ENCODE data around the gene SNED1.
A peak's percentile ranks its signal among the peaks of the same experiment; 100 is the strongest.

Gene SNED1

DNA sequence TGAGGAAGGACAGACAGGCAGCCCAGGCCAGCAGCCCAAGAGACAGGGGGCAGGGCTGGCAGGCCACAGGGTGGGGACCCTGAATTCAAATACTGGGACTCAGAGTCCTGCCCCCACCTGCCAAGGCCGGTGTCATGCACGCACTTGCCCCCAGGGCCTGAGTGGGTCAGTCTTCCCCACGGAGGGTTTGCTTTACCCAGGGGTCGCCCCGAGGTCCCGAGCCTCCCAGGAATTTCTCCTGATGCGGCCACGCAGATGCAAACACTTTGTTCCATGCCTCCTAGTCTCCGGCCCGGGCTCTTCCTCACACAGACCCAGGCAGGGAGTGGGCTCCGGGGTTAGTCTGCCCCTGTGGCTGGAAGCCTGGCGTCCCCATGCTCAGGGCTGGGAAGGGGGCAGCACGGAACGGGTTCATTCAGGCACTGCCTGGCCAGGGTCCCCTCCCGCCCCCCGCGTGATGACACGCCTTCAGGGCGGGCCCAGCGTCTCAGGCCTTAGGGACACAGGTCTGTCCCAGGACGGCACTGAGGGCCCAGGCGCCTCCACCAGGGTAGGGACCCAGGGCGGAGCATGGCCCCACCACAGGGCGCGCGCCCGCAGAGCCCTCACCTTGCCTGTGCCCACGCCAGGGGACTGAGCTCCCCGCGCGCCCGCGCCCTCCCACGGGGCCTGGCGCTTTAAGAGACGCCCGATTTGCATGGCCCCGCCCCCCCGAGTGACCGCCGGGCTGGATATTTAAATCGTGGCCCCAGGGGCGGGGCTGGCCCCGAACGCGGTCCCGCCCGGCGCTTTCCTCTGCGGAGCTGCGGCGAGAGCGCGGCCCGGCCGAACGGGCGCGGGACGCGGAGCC is at the start of gene SNED1:
TSS of gene SNED1 (plus strand) at position 763 of the 850 bp plus-strand sequence. CDS start 220 bp downstream, outside the sequence.
- peak; percentile 42 for DNase-seq

DNA sequence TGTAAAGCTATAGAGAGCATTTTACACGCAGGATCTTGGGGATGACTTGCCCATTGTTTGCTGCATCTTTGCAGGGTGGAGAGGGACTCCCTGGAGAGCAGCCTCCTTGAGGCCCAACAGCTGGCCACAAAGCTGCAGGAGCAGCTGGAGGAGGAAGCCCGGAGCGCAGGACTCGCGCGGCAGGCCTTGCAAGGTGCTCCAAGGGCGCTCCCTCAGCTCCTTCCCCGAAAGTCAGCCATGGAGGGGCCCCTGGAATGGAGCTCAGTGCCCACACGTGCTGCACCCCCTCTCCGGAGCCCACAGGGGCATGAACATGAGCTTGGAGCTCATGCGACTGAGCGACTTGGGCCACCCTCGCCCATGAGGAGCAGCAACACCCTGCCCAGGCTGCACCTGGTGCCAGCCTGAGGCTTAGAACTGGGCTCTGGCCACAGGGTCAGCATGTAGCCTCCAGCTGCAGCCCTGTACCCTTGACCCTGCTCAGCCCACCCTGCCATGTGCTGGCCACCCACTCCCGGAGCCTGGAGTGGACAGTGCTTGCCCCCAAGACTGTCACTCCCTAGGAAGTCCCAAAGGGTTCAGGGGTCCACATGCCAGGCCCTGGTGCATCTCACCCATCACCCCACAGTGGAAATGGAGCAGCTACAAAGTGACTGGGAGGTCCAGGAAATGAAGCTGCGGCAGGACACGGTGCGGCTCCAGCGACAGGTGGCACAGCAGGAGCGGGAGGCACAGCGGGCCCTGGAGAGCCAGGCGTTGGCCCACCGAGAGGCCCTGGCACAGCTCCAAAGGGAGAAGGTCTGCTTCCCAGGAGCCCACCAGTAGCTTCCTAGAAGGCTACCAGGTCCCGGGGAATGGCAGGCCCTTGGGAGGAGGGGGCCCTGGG is 49.3 kb upstream of the SNED1 start:
- no peak for DNase-seq

DNA sequence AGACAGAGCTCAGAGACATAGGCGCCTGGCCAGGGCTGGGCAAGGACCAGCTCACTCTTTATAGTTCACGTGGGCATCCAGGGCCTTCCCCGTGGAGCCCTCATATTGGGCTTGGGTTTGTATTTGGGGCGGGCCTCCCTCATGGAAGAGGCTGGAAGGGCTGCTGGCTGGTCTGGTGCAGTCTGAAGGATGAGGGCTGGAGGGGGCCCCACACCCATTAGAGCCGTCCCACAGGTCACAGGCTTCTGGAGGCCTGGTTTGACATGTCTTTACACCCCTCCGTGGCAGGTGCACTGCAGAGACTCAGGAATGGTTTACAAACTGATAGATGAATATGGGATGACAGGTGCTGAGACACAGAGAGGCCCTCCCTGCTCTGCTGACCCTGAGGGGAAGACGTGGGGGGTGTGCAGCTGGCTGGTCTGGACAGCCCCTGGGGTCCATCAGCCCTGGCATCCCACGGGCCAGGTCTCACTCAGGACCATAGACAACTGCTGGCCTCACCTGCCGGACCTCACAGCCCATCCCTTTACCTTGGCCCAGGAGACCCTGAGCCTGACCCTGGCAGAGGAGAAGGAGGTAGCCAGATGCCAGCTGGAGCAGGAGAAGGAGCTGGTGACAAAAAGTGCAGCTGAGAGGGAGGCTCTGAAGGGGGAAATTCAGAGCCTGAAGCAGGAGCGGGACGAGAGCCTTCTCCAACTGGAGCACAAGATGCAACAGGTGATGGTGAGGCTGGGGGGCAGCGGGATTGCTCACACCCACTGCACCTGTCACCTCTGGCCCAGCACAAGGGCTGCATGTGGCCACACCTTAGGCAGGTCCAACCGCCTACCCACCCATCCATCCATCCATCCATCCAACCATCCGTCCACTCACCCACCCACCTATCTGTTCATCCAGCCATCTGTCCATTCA is 48.4 kb upstream of the SNED1 start:
- no peak for DNase-seq

DNA sequence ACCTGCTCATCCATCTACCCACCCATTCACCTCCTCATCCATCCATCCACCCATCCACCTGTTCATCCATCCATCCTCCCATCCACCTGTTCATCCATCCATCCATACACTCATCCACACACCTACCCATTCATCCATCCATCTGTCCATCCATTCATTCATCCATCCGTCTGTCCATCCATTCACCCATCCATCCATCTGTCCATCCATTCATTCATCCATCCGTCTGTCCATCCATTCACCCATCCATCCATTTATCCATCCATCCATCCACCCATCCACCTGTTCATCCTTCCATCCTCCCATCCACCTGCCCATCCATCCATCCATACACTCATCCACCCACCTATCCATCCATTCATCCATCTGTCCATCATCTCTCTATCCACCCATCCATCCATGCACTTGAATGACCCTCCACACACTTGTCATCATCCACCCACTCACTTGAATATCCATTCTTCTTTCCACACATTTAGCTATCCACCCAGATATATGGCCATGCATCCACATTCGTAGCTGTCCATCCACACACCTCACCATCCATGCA is 47.3 kb upstream of the SNED1 start:
- no peak for DNase-seq

DNA sequence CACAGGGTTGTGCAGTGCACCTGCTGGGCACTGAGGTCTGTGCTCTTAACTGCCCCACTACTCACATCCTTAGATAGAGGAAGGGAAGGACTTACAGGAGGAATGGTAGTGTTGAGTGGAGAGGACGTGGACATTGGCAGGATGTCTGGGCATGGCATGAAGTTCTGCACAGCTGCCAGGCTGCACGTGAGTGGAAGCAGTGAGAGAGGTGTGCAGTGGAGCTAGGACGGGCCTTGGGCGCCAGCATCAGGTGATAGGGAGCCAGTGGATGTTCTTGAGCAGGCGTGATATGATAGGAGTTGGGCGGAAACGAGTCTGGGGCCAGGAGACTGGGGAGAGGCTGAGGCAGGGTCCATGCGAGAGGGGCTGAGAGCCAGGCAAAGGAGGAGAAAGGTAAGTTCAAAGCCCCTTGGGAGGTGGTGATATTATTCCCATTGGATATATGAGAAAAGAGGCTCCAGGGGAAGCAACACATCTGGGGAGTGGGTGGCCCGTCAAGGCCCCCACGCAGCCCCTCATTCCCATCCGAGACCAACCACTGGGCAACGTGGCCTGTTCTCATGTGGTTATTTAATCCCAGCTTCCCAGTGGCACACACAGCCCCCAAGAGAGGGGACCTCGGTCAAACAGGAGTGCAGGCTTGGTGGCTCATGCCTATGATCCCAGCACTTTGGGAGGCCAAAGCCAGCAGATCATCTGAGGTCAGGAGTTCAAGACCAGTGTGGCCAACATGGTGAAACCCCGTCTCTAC is 45.7 kb upstream of the SNED1 start:
- no peak for DNase-seq

DNA sequence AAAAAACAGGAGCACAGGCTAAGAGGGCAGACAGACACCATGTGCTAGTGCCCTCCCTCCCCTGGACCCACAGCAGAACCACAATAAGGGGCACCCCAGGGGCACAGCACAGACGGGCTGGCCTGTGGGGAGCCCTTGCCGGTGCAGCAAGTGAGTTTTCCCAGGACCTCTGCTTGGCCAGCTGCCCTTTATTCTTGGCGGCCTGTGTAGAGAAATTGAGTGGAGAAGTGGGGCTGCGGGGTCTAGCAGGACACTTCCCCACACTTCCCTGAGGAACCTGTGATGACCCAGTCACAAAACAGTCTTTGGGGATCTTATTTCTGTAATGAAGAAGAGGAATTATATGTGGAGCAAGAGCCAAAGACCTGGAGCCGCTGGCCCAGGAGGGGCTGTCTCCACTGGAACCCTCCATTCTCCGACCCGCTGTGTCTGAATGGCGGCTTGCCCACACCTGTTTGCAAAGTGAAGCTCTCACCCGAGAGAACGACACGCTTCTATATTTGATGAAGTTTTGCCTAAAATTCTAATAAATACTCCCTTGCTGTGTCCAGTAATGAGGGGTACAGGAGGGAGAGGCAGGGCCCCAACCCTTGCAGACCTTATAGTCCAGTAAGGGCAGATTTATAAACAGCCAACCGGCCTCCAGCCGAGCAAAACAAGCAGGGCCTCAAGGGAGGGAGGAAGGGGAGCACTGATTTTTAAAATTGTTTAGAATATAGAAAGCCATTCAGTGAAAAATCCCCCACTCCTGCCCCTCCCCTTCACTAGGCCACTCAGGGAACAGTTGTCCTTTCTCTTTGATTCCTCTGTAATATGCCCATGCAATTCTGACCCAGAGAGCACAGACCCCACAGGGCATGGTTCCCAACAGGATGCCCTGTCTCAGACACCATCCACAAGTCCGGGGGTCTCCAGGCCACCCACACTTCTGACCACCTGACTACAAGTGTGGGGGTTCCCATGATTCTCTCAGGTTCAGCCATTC is 44.7 kb upstream of the SNED1 start:
- DNase-seq: no peak

DNA sequence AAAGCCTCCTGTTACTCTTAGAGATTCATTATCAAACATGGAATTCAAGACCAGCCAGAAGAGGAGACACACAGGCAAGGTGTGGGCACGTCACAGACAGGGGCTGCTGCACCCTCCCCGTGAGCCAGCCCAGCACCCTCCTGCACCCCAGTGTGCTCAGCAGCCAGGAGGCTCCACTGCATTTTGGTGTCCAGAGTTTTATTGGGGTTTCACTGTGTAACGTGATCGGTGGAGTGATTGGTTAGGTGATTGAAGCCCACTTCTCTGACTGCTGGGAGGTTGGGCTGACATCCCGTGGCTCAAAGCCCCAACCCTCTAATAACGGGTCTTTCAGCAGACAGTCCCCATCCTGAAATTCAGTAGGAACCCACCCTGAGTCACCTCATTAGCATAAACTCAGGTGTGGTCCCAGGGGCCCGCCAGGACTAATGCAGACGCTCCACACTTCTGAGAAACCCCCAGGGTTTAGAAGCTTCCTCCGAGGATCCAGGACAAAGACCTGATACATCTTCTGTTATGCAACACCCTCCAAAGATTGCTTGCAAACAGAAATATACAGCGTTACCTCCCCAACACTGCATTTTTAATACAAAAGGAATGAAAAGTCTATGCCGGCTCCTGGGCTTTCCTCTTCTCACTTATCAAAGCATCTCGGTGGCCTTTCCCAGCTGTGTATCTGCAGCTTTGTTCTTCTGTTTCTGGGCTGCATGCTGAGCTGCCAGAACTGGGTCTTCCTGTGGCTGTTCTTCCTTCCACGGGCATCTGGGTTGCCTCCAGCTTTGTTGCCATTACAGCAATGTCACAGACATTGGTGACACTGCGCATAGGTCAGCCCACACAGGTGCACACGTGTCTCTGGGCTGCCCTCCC is 43.7 kb upstream of the SNED1 start:
- DNase-seq: no peak

DNA sequence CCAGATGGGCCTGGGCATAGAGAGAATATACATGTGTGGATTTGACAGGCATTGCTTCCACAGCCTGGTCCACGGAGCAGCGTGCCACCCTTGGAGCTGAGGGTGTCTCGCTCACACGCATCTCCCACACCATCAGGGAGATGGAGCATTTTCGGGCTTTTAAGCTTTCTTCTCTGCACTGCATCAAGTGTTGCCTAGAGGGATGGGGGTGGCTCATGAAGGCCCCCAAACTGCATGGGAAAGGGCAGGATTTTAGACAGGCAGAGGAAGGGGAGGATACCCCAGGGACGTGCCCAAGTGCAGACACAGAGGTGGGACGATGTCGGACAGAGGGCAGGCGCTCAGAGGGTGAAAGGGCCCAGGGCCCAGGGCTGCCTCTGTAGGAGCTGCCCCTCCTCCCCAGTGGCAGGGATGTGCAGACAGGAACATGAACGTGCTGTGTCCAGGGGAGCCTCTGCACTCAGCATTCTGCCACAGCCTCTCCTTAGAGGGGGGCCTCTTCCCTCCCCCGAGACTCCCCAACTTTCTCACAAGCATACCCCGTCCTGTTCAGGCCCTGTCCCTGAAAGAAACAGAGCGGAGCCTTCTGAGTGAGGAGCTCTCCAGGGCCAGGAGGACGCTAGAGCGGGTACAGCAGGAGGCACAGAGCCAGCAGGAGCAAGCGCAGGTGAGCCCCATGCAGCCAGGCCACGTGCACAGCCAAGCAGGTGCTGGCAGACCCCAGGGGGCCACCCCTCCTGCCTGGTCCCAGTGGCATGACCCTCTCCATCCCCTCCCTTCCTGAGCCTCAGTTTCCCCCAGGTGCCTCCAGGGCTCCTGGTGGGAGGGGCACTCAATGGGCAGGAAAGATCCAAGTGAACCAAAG is 42.9 kb upstream of the SNED1 start:
- DNase-seq: no peak

DNA sequence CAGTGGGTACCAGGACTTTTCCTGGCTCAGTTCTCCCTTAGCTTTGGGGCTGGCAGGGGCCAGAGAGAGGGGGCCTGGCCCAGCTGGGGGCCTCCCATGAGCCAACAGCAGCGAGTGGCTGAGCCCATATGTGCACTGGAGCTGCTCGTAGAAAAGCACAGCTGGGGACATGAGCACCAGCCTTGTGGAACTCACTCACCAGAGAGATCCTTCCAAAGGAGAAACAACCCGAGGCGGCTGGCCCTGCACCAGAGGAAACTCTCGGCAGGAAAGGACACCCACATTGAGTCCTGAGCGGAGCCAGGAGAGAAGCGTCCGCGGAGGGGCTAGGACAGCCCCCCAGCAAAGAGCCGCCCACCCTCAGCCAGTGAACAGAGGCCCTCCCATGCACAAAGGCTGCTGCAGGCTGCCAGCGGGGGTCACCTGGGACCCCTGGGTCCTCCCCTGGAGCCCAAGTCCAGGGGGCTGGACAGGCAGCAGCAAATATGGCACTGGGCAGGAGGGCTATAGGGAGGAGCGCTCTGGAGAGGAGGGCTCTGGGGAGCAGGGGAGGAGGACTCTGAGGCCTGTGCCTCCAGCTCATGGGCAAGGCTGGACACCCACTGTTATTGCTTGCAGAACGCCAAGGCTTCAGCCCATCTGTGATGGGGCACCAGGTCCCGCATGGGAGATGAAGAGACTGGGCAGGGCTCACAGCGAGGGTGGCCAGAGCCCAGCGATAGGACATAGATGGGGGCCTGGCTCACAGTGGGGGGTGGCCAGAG is 42.1 kb upstream of the SNED1 start:
- DNase-seq: no peak

DNA sequence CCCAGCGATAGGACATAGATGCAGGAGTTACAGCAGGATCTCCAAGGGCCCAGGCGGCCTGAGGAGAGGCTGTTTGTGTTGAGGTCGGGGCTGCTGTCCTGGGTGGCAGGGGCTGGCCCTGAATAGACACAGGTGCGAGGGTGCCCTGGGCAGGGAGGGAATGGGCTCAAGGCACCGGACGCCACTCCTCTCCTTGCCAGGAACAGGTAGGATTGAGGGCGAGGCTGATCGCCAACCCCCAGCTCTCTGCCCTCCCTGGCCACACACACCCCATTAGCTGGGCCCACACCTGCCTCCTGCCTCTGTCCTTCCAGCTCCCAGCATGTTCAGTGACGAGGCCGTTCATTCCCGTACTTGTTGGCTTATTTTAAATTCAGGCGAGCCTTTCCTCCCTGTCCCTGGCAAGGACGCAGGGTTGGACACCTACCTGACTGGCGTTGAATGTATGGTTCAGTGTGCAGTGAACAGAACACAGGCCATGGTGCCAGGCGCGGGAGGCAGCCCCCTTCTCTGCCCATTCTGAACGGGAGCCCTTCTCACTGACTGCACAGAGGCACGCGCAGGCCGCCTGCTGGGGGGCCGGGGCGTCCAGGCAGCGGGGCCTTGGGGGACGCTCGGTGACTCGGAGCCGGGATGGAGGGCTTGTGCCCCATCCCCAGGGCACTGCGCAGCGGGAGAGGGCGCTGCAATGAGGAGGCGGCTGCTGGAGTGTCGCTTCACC is 41.3 kb upstream of the SNED1 start:
- DNase-seq: no peak

DNA sequence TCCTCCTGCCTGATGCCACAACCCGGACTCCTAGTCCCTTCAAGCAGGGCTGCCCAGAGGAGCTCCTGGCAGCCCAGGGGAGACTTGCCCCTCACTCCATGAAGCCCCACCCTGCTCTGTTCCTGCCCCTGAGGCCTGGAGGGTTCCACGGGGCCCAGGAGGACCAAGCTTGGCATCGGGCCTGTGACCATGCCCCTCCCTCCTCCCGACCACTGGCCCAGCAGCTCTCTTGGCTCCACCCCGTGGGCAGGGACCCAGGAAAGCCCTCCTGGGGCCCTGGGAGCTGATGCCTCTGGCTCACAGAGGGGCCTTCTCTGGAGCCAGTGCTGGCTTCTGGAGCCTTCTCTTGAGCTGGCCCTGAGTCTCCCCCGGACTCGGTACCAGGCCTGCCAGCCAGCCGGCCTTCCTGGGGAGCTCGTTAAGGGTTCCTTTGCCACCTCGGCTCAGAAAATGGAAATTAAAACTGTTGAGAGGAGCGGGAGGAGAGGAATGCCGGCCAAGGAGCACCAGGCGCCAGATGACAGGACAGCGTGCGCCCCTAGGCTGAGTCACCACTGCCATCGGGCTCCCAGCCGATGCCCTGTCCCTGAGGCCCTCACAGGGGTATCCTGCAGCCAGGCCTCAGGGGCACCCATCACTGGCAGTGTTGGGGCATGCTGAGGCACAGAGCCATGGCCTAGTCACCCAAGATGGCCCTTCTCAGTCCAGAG is 40.6 kb upstream of the SNED1 start:
- no peak for DNase-seq

DNA sequence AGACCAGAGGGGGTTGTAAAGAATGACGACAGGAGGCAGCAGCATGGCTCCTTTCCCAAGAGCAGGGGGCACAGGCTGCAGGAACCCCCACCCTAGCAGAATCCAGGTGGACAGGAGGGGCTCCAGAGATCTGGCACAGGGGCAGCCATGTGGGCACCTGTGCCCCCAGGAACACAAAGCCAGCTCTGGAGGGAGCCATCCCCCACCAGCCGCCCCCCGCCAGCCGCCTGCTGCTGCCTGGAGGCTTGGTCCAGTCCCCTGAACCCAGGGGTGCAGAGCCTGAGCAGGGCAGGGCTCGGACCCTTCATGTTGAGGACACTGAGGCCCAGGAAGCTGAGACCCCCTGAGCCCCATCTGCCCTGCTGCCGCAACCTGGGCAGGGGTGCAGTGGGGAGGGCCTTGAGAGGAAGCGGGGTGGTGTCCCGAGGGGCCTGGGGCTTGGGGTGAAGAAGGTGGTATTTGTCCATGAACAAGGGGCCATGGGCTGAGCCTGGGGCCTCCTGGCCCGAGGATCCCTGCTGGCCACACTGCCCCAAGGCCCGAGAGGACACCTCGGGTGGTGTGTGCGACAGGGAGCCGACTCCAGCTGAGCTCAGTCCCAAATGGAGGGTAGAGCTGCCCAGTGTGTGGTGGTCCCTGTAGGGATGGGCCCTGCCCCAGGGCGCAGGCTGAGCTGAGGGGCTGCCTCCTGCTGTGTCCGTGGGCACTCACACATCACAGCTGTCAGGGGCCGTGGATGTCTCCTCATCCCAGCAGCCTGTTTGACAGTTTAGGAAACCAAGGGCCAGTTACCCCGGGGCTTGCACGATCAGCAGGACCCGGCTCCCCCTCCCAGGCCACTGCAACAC is 39.8 kb upstream of the SNED1 start:
- no peak for DNase-seq

DNA sequence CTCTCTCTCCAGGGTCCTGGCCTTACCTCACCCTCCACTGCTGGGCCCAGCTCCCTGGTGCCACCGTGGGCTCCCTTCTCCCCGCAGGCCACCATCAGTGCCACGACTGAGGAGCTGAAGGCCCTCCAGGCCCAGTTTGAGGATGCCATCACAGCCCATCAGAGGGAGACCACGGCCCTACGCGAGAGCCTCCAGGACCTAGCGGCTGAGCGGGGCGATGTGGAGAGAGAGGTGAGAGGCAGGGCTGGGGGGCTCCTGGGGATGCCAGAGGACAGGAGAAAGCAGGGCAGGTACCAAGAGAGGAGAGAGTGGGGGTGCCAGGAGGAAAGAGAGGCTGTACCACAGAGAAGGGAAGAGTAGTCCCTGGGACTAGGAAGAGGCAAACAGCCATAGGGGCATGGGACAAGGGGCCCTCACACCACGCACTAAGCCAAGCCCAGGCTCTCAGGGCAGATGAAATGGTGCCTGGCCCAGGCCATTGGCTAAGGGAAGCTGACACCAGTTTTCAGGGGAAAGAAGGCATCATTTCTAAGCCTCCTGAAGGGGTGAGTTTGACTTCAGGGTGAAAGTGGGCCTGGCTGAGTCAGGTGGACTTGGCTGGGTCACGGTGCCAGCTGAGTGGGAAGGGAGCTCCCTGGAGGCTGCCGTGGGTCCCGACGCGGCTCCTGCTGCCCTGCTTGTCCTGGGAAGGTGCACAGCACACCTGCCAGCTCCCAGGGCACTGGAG is 39.0 kb upstream of the SNED1 start:
- no peak for DNase-seq

DNA sequence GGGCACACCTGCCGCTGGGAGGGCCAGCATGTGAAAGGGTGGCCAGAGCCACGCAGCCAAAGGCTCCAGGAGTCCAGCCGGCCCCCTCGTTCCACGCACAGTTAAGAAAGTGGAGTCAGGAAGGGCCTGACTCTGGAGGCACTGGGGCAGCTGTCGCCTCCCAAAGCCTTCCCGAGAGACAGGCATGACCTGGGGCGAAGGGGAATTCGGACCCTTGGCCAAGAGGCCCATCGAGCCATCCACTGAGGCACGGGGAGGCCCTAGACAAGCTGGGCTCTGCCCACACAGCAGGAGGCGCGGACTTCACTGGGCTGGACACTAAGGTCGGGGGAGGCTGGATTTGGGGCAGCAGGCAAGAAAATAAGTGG is 38.5 kb upstream of the SNED1 start:
- no peak for DNase-seq
